Choroid plexus epithelial cell (primary cell): ENCODE data around the gene MACROH2A2.

Source experiments
- DNase-seq: peaks from one replicate; pipeline ENCODE4 v3.0.0-alpha.2; 2010; ENCODE audit warnings: low read depth
- H3K4me3 ChIP-seq: 2 replicates; pipeline ENCODE4 v1.5.1; 2011; ENCODE audit warnings: low read depth, mild to moderate bottlenecking, control low read depth, low read length, moderate library complexity
- CTCF ChIP-seq: conservative IDR thresholded peaks from 2 replicates; pipeline ENCODE4 v1.5.1; 2011; ENCODE audit warnings: low read depth, mild to moderate bottlenecking, control low read depth, inconsistent platforms, low read length, moderate library complexity

MACROH2A2 gene

GRCh38 chr10:70125918-70126552 lies 73.4 kb downstream of the MACROH2A2 start:
- H3K4me3 ChIP-seq, result no peak overlapping the region
- no peak for TF ChIP-seq CTCF
- DNase-seq, result no peak

- no peak for DNase-seq
- H3K4me3 ChIP-seq, result no peak overlapping the region
- no peak for TF ChIP-seq CTCF
Observed at GRCh38 chr10:70126700-70127395, 74.2 kb downstream of the MACROH2A2 start.

- no peak for TF ChIP-seq CTCF
- no peak overlapping the region for H3K4me3 ChIP-seq
- peak; percentile 88 for DNase-seq
Observed at GRCh38 chr10:70130878-70131559, 78.4 kb downstream of the MACROH2A2 start.

GRCh38 chr10:70131560-70131937 lies 78.9 kb downstream of the MACROH2A2 start:
- TF ChIP-seq CTCF, result no peak
- no peak overlapping the region for H3K4me3 ChIP-seq
- DNase-seq, result no peak

GRCh38 chr10:70132098-70133029 lies 79.7 kb downstream of the MACROH2A2 start, which contains the start of gene AIFM2:
Gene AIFM2, minus strand, starts transcription at chr10:70132825. Its CDS starts 8,741 bp downstream, at chr10:70124084.
- DNase-seq, result peak; percentile 62
- peak within 1 kb of the TSS; percentile 63 for H3K4me3 ChIP-seq
- no peak for TF ChIP-seq CTCF

GRCh38 chr10:70135046-70135445 lies 82.4 kb downstream of the MACROH2A2 start:
- no peak for TF ChIP-seq CTCF
- DNase-seq, result no peak
- no peak overlapping the region for H3K4me3 ChIP-seq
